GM19324 (cell line): ENCODE measurements around the gene MRPS27.
A peak's percentile ranks its signal among the peaks of the same experiment; 100 is the strongest.

Experiments used
- ATAC-seq: cut with Tn5 transposase; IDR thresholded peaks from one replicate; pipeline ENCODE4 v1.9.1; 2021; ENCODE audit warnings: mild to moderate bottlenecking, moderate library complexity; ENCODE audit not compliant: unreplicated experiment, low FRiP score

The MRPS27 gene

DNA sequence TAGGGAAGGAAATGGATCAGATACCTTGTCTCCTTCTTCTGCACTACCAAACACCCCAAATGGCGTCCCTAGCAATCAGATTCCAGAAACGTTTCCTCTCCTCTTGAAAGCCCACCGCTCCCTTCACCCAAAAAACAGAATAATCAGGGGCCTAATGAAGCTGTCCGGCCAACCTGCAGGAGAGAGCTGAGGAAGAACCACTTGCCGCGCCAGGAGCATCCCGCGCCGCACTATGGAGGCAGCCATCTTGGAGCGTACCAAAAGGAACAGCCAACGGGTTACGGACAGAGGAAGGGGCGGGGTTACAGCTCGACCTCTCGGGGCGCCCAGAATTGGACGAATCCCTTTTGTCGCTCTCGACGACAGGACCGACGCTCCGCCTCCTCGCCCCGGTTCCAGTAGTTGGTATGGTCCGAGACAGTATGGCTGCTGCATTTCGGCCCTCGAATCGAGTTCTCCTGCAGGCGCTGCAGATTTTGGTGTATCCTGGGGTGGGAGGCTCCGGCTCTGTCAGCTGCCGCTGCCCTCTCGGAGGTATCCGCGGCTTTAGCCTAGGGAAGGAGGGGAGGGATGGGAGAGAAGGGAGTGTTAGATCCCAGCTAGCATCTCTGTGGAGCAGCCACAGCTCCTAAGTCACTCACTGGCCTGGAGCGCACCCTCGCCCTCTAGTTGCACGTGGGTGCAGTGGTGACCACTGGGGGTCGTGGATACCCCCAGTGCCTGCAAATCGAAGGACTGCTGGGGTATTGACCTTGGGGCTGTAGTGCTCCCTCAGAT lies at the start of gene MRPS27, which contains the start of gene PTCD2:
Gene MRPS27, minus strand, starts transcription at position 265 of the 777 bp plus-strand sequence. Its CDS starts 19 bp downstream, at position 246.
Gene PTCD2, plus strand, starts transcription at position 398 of the 777 bp plus-strand sequence. Its CDS starts 10 bp downstream, at position 408.
- ATAC-seq: peak; percentile 99

DNA sequence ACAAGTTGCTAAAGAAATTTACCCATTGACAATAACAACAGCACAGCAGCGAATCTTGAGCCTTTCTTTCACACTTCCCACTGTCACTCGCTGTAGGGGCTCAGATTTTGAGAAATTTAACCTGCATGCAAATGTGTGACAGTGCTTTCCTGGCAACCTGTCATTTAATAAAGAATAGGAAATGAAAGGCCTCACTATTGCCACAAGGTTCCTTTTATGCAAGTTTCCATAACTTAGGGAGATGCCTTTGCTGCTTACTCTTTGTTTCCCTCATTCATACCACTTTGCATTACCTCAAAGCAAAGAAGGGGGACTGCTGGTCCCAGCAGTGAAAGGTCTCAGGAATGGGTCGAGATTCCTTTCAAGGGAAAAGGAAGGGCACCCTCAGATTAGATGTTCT lies 49.7 kb upstream of the MRPS27 start:
- no peak for ATAC-seq

DNA sequence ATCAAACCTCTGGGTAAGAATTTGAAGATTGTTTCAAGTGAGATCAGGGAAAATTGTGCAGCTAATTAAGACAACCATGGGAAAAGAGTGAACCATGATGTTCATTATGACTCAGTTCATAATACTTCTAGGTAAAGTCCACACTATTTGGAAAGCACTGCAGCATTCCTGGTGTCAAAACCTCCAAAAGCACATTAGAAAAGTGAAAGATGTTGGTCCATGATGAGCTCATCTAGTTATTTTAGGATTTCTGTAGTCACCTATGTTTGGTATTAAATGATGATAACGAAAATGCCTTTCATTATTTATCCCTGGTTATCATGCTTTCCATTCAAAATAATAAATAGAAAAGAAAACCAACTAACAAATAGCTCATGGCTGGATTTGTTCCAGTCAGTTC lies 49.3 kb upstream of the MRPS27 start:
- ATAC-seq: no peak

DNA sequence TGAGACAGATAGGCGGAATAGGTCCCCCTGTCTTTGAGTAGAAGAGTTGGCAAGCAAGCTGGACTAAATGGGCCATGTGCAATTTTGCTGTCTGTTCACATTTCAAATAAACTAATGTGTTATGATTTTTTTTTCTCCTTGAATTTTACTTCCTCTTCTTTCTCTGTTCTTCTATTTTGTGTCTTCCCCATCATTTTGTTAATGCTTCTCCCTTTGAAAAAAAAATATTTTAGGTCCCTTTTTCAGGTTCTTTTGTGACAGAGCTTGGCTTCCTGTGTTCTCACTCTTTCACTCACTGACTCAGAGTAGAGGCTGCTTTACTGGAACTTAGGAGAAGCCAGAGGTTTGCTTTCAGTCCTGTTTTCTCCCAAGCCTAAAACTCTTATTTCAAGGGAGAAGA lies 48.2 kb upstream of the MRPS27 start:
- ATAC-seq: no peak

DNA sequence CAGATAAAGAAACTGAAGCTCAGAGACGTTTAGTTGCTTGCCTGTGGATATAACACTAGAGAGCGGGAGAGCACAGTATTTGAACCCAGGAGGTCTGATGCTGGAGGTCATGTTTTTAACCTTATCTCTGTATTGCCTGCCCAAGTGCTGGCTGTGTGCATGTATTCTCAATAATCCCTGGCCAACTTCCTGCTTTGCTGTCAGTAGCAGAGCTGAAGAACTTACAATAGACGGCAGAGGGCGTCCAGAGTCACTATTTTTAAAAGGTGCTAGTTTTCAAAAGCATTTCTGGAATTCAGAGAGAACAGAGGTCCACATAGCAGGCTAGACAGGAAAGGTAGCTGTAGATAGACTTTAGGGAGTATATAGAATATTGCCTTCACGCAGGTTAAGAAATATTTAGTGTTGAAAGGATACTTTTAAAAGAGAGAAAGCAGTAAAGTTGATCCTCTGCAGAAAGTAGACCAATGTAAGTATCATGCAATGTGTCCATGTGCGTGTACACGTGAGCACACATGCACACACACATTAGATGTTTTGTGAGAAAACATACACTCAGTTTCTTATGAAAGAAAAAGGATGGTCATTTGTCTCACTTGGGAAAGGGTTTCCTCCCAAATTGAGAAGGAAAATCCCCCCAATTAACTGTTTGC lies 46.4 kb upstream of the MRPS27 start:
- ATAC-seq: no peak

DNA sequence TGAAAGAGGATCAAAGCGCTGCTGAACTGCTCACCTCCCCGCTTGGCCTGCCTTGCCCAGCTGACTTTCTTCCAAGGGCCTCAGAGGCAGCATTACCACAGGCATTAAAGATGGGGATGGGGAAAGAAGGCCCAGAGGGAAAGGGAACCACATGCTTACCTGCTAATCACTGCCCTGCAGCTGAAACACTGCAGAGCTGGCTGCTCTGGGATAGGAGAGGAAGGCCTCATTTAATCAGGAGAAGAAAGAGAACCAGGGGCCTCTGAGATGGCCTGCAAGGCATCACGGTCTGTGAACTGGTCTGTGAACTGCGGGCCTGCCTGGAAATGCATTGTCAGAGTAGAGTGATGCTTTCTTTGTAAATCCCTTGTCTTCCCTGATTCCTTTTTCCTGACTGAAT lies 44.9 kb upstream of the MRPS27 start:
- no peak for ATAC-seq

DNA sequence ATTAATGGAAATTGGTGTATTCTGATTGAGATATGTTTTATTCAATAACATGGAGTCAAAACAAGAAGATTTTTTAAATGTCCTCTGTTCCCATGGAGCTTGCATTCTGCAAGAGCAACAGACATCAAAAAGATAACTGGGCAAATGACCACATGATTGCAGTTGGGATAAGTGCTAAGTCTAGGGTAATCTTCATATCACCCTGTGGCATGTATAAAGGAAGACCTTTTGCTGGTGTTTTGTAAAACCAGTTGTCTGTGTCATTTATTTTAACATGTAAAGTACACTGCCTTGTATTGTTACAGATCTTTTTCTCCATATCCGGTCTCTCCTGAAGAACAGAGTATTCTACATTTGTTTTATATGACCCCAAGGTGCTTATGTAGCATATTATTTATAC lies 44.1 kb upstream of the MRPS27 start:
- no peak for ATAC-seq

DNA sequence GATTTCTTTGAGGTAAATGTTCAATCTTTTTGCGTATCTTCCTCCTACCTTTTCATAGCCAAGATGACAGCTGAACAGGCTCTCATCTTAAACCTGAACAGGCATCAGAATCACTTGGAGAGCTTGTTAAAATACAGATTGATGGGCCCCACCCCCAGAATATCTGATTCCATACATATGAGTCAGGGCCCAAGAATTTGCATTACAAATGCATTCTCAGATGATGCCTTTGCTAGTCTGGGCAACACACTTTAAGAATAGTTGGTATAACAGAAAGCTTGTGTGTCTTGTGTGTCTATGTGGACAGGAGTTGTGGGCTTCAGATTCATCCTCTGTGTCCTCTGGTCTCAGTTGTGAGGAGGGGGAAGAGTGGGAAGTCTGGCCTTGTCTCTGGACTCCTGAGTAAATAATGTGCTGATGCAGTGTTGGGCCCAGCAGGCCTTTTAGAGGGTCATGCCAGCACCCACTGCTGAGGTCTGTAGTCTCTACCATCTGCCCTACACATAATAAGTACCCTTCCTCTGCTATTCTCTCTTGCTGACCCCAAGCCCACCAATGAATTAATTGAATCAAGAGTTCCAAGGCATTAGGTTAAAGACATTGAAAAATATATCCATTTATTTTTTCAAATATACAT lies 43.2 kb upstream of the MRPS27 start:
- ATAC-seq: no peak

DNA sequence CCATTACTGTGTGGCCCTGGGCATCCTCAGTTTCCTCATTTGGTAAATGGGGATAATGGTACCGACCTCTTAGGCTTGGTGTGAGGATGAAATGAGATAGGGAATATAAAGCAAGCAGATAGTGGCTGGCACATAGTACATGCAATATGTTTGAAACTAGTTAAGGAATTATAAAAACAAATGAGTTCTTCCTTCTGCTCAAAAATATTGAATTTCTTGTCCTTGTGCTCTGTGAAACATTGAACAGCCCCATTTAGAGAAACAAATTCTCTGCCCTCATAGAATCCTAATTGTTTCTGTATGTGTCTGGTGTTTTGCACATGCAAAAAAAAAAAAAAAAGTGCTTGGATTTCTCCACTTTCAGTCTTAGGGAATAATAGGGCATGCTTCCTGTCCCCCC lies 39.8 kb upstream of the MRPS27 start:
- no peak for ATAC-seq

DNA sequence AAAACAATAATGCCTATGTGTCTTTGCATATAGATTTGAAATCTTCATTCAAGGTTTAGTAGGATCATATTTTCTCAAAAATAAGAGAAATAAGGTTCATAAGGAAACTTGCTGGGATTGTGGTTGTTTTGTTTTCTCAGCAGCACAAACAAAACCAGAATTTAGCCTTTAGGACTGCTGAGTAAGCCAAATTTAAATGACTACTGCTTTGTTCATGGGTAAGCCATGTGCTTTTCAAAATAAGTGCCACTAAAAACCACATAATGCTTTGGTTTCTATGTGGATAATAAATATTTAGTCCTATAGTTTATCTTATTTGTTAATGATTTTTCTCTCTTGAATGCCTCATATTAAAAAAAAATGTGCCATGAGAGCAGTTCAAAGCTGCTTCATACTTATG lies 38.9 kb upstream of the MRPS27 start:
- ATAC-seq: no peak

DNA sequence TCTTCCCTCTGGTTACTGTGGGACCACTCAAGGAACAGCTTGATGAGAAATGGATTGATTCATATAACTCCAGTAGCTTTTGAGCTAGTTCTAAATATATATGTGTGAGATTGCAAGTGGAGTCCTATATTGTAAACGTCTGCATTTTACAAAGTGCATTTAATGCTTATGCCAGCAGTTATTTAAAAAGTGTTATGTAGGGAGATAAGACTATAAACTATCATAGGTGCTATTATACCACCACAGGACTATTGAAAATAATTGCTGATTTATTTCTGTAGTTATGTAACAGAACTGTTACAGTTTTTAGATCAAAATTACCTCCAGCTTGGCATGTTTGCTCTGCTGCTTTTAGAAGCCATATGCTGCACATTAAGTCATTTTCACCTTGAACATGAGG lies 36.3 kb upstream of the MRPS27 start:
- no peak for ATAC-seq

DNA sequence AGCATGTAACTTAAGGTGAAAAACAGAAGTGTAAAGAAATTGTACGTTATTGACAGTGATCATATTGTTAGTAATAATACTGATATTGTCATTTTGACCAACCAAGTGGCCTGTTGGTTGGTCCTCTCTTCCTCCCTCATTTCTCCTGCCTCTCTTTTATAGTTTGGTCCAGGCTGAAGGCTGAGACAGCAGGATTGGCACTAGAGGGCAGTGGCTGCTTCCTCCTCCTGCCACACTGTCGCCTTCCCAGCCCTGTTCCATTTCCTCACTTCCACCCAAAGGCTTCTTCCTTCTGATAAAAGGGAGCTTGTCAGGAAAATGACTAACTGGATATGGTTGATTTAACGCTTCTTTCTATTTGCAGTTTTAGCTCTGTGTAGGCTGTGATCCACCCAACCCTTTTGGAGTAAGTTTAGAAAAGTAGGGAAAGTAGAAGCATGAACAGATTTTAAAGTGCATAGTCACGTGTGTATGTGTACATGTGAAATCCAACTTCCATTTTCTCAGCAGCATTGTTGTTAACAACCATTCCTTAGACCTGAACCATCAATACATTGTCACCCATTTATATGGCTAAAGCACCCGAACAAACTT lies 35.8 kb upstream of the MRPS27 start:
- ATAC-seq: no peak

DNA sequence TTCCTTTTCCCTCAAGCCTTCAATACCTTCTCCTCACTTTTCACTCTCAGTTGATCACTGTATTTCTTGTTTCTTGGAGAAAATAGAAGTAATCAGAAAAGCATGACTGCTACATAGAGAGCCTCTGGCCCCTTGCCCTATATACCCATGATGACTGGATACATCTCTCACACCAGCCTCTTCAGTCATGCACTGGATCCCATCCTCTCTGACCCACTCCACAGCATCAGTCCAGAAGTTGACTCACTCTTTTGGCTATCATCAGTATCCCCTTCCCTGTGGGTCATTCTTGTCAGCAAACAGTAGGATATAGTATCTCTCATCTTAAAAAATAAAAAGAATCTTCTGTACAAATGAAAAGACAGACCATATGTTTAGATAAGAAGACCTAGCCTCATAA lies 33.0 kb upstream of the MRPS27 start:
- ATAC-seq: no peak

DNA sequence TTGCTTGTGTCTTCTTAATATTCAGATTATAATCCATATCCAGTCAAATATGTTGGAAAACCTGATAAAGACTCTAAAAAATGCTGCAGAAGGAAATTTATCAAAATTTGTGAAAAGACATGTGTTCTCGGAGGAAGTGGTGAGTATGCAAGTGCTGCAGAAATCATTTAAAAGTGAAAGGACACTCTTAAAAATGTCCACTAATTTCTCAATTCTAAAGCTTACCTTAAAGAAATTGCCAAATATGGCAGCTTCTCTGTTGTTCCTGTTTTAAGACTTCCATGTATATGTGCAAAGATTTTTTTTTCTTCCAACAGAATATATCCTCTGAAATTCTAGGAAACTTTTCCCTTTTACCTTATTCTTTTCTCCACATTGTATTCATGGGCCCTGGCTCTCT lies 32.6 kb upstream of the MRPS27 start:
- no peak for ATAC-seq

DNA sequence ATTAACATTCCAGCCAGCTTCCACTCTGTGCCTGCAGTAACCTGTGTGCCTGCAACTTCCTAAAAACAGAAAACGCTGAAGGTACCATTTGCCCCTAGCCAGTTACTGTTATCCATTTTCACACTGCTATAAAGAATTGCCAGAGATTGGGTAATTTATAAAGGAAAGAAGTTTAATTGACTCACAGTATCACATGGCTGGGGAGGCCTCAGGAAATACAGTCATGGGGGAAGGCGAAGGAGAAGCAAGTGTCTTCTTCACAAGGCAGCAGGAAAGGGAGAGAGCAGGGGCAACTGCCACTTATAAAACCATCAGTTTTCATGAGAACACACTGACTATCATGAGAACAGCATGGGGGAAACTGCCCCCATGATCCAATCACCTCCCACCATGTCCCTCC lies 31.3 kb upstream of the MRPS27 start:
- ATAC-seq: no peak

DNA sequence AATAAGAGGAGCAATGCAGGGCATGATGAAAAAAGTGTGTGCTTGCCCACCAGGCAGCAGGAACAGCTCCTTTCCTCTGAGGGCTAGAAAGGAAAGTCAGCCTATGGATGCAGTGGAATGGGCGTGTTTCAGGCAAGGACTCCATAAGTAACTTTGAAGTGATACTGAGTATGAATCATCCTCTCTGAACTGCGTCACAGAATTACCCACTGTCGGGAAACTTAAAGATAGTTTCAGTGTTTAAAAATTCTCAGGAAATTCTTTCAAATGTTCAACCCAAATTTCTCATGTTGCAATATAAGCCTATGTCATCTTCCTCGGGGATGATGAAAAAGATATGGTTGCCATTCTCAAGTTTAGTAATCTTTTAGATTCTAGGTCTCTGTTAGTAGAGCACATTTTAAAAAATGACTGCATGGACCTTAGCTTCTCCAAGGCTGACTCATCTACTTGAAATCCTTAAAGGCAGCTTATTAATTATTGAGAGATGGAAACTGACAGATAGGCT lies 27.8 kb upstream of the MRPS27 start:
- no peak for ATAC-seq

DNA sequence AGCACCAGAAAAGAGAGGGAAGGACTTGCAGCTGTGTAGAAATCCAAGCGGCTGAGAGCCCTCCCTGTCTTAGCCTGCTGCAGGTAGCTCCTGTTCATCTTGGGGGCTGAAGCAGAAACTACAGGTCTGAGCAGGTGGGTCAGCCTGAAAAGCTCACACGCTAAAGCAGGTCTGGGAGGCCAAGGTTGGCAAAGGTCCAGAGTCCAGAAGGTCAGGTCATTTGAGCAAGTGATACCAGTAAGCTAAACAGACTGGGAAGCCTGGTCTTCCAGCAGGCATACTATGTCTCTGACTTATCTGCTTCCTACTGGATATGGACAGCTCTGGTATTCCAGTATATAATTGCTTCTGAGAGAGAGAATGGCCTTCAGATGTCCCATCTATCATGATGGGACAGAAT lies 26.4 kb upstream of the MRPS27 start:
- no peak for ATAC-seq

DNA sequence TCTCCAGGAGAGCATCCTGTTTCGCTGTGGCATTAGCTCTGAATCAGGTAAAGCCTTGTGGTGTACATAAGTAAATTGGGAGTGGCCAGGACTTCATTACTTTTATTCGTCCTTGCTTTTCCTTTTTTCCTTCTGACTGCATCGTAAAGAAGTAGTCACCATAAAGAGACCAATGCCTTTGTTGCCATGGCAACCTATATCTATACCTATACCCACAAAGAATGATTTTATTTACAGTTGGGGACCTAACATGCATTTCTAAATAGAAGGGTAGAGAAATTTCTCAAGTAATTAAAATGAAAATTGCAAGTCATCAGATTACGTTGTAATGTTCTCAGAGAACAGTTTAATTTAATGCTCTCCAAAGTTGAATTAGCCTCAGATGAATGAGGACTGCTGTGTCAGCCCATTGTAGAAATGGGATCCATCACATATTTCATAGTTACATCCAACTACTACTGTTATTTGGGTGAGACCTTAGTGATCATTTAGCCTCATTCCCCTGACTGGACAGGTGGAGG lies 18.7 kb upstream of the MRPS27 start:
- ATAC-seq: no peak

DNA sequence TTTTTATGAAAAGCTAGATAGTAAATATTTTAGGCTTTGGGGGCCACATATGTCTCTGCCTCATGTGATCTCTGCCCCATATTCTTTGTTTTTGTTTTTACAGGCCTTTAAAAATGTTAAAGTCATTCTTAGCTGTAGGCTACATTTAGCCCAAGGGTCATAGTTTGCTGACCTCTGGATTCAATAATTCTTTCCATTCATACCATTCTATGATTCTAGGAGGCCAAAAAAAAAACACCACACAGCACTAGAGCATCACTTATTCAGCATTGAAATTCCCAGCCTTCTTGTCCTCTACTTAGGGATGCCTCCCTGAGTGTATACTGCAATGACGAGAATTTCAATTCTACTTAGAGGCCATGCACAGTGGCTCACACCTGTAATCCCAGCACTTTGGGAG lies 17.1 kb upstream of the MRPS27 start:
- ATAC-seq: no peak

DNA sequence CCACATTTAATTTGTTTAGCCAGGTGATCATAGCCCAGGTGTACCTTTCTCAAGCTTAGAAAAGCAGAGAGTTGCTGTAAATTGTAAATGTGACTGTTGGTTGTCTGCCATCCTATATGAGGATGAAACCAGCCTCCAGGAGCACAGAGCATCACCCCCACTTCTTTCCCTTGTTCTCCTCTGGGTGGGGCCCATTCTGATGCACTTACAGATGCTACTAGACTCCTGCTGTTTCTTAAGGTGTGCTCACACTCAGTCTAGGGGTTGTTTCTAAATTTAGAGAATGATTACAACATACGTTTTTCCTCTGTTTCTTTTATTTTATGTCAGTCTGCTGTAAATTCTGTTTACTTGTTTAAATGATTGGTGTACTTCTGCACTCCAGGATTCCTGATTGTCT lies 10.7 kb upstream of the MRPS27 start:
- no peak for ATAC-seq

DNA sequence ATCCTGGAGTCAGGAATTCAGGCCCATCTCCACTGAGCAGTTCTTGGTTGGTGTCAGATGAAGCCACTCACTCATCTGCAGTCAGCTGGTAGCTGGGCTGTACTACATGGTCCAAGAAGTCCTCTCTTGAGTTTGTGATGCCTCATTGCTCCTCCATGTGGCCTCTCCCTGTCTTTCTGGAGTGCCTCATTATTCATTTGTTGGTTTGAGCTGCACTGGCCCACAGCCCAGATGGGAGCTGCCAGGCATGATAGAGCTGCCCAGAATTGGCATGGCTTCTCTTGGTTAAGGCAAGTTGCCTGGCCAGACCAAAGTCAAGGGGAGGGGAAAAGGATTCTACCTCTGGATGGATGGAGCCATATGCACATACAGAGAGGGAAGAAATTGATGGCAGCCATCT lies 8.1 kb upstream of the MRPS27 start:
- ATAC-seq: no peak
